GM12801 (cell line): ENCODE data around the gene DOCK3.

ENCODE experiments used
- TF ChIP-seq, protein P1 (sequence below): IDR thresholded peaks from one replicate; pipeline ENCODE4 v1.5.1; 2011; ENCODE audit warnings: control low read depth; ENCODE audit not compliant: insufficient read length; ENCODE audit errors: extremely low read depth

DOCK3 gene

DNA sequence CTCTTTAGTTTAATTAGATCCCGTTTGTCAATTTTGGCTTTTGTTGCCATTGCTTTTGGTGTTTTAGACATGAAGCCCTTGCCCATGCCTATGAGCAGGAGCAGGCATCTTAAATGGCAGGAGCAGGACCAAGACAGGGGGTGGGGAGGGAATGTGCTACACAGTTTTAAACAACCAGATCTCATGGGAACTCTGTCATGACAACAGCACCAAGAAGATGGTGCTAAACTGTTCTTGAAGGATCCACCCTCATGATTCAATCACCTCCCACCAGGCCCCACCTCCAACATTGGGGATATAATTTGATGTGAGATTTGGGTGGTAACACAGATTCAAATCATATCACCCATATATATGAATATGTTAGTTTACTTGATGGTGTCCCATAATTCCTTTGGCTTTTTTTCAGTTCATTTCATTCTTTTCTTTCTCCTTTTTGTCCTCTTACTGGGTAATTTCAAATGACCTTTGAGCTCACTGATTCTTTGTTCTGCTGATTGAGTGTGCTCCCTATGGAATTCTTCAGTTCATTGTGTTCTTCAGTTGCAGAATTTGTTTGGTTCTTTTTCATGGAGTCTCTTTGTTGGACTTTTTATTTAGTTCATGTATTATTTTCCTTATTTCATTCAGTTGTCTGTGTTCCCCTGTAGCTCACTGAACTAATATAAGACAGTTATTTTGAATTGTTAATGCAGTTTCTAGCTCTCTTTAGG, 62.6 kb downstream of the DOCK3 start:
- TF ChIP-seq, protein P1, sequence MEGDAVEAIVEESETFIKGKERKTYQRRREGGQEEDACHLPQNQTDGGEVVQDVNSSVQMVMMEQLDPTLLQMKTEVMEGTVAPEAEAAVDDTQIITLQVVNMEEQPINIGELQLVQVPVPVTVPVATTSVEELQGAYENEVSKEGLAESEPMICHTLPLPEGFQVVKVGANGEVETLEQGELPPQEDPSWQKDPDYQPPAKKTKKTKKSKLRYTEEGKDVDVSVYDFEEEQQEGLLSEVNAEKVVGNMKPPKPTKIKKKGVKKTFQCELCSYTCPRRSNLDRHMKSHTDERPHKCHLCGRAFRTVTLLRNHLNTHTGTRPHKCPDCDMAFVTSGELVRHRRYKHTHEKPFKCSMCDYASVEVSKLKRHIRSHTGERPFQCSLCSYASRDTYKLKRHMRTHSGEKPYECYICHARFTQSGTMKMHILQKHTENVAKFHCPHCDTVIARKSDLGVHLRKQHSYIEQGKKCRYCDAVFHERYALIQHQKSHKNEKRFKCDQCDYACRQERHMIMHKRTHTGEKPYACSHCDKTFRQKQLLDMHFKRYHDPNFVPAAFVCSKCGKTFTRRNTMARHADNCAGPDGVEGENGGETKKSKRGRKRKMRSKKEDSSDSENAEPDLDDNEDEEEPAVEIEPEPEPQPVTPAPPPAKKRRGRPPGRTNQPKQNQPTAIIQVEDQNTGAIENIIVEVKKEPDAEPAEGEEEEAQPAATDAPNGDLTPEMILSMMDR, result no peak

GRCh38 chr3:50737906-50738598, 63.3 kb downstream of the DOCK3 start:
- TF ChIP-seq, protein P1, result no peak

GRCh38 chr3:50743643-50744042, 68.9 kb downstream of the DOCK3 start:
- TF ChIP-seq, protein P1, result no peak

- TF ChIP-seq, protein P1, result no peak
These were observed 75.1 kb downstream of the DOCK3 start for GRCh38 chr3:50749822-50750221.

DNA sequence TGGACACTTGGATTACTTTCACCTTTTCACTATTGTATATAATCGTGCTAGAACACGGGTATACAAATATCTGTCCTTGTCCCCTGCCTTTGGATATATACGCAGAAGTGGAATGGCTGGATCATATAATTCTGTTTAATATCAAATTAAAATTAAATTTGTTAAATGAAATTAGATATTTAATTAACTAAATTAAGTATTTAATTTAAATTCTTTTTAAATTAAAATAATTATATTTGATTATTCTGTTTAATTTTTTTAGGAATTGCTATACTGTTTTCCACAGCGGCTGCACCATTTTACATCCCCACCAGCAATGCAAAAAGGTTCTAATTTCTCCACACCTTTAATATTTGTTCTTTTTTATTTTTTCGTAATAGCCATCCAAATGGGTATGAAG, 84.3 kb downstream of the DOCK3 start:
- TF ChIP-seq, protein P1, result no peak

GRCh38 chr3:50777680-50778079, 103.0 kb downstream of the DOCK3 start:
- TF ChIP-seq, protein P1, result no peak

GRCh38 chr3:50786631-50787030, 111.9 kb downstream of the DOCK3 start:
- TF ChIP-seq, protein P1, result no peak
